ENCODE data around the gene ADIPOR2. TPM values are rescaled to one million over a fixed set of nuclear protein-coding genes. Genes with fewer than 3 reads are reported as not detected.

The ADIPOR2 gene
- total and polyA plus RNA-seq, 10 of the 15 experiments (the other 5 are each of a cell fraction or from before 2014, with no cell fraction given): 8.6 to 65.0 (median 38.0) TPM

GRCh38 chr12:1670358-1671268, 20.3 kb upstream of the ADIPOR2 start (continued):
- TF ChIP-seq, protein P1, sequence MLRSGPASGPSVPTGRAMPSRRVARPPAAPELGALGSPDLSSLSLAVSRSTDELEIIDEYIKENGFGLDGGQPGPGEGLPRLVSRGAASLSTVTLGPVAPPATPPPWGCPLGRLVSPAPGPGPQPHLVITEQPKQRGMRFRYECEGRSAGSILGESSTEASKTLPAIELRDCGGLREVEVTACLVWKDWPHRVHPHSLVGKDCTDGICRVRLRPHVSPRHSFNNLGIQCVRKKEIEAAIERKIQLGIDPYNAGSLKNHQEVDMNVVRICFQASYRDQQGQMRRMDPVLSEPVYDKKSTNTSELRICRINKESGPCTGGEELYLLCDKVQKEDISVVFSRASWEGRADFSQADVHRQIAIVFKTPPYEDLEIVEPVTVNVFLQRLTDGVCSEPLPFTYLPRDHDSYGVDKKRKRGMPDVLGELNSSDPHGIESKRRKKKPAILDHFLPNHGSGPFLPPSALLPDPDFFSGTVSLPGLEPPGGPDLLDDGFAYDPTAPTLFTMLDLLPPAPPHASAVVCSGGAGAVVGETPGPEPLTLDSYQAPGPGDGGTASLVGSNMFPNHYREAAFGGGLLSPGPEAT (IDR thresholded peaks at IDR 0.05; ENCODE audit: low read depth): no peak
- no peak for TF ChIP-seq NFXL1 (IDR thresholded peaks at IDR 0.05; ENCODE audit: borderline replicate concordance)
- TF ChIP-seq STAT3 (IDR thresholded peaks at IDR 0.05; ENCODE audit: low read depth, low read length): no peak
- TF ChIP-seq, protein P2, sequence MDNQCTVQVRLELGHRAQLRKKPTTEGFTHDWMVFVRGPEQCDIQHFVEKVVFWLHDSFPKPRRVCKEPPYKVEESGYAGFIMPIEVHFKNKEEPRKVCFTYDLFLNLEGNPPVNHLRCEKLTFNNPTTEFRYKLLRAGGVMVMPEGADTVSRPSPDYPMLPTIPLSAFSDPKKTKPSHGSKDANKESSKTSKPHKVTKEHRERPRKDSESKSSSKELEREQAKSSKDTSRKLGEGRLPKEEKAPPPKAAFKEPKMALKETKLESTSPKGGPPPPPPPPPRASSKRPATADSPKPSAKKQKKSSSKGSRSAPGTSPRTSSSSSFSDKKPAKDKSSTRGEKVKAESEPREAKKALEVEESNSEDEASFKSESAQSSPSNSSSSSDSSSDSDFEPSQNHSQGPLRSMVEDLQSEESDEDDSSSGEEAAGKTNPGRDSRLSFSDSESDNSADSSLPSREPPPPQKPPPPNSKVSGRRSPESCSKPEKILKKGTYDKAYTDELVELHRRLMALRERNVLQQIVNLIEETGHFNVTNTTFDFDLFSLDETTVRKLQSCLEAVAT (IDR thresholded peaks at IDR 0.05): no peak
- TF ChIP-seq, protein P3, sequence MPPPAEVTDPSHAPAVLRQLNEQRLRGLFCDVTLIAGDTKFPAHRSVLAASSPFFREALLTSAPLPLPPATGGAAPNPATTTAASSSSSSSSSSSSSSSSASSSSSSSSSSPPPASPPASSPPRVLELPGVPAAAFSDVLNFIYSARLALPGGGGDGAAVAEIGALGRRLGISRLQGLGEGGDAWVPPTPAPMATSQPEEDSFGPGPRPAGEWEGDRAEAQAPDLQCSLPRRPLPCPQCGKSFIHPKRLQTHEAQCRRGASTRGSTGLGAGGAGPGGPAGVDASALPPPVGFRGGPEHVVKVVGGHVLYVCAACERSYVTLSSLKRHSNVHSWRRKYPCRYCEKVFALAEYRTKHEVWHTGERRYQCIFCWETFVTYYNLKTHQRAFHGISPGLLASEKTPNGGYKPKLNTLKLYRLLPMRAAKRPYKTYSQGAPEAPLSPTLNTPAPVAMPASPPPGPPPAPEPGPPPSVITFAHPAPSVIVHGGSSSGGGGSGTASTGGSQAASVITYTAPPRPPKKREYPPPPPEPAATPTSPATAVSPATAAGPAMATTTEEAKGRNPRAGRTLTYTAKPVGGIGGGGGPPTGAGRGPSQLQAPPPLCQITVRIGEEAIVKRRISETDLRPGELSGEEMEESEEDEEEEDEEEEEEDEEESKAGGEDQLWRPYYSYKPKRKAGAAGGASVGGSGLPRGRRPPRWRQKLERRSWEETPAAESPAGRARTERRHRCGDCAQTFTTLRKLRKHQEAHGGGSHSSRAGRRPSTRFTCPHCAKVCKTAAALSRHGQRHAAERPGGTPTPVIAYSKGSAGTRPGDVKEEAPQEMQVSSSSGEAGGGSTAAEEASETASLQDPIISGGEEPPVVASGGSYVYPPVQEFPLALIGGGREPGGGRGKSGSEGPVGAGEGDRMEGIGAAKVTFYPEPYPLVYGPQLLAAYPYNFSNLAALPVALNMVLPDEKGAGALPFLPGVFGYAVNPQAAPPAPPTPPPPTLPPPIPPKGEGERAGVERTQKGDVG (CRISPR knock-in tag; IDR thresholded peaks at IDR 0.05): no peak
- TF ChIP-seq WRNIP1 (IDR thresholded peaks at IDR 0.05; ENCODE audit: borderline replicate concordance, low read depth, low read length): no peak
- no peak for TF ChIP-seq PML (IDR thresholded peaks at IDR 0.05; ENCODE audit: low read length)
- TF ChIP-seq E4F1 (IDR thresholded peaks at IDR 0.05; ENCODE audit: borderline replicate concordance, partially characterized antibody): no peak
- no peak for TF ChIP-seq HDAC6 (IDR thresholded peaks at IDR 0.05; ENCODE audit: unreplicated experiment)
- no peak for TF ChIP-seq BHLHE40 (IDR thresholded peaks at IDR 0.05; ENCODE audit: borderline replicate concordance in 1 of 2, low read depth in 2 of 2, low read length in 1 of 2)
- TF ChIP-seq ATF7 (IDR thresholded peaks at IDR 0.05; ENCODE audit: low read depth): no peak

Data from GM12878 (cell line).